NB4 (cell line): ENCODE results near the gene C10orf71.

ENCODE experiments used
- DNase-seq: peaks from one replicate; pipeline ENCODE4 v3.0.0; 2010; ENCODE audit warnings: low read depth
- H3K4me3 ChIP-seq: one replicate; pipeline ENCODE4 v1.5.1; 2011; ENCODE audit warnings: mild to moderate bottlenecking, low read depth, low read length, moderate library complexity
- MYC ChIP-seq: IDR thresholded peaks from 2 replicates; pipeline ENCODE4 v1.6.1; 2011; ENCODE audit warnings: low read depth, low read length
- POLR2A ChIP-seq: IDR thresholded peaks from 2 replicates; pipeline ENCODE4 v1.6.1; 2011; ENCODE audit warnings: mild to moderate bottlenecking; ENCODE audit not compliant: insufficient read length; ENCODE audit errors: extremely low read depth
- TF ChIP-seq, protein P1 (sequence below): IDR thresholded peaks from one replicate; pipeline ENCODE4 v1.5.1; 2012; ENCODE audit warnings: low read depth, low read length
- TF ChIP-seq, protein P2 (sequence below): IDR thresholded peaks from 2 replicates; pipeline ENCODE4 v1.6.1; 2011; ENCODE audit warnings: low read depth, low read length

C10orf71 gene

DNA sequence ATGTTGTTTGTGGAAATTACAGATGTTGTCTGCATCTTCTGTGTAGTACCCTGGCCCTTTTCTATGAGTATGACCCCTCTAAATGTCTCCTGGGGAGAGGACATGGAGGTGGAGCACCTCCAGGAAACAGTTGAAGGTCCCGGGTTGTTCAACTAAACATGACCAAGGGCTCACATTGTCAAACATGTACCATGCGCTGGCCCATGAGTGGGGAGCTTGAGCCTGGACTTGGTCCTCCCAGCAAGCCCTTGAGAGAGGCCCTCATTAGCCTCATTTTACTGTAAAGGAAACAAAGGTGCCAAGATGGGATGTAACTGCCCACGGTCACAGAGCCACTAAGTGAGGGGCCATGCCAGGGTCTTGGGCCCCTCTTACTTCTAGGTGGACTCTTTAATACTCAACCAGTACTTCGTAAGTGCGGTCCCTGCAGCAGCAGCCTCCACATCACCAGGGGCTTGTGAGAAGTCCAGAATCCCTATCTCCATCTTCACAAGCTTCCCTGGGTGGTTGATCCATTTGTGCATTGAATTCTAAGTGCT, 31.2 kb downstream of the C10orf71 start:
- no peak for DNase-seq
- H3K4me3 ChIP-seq, result no peak overlapping the region
- TF ChIP-seq, protein P1, sequence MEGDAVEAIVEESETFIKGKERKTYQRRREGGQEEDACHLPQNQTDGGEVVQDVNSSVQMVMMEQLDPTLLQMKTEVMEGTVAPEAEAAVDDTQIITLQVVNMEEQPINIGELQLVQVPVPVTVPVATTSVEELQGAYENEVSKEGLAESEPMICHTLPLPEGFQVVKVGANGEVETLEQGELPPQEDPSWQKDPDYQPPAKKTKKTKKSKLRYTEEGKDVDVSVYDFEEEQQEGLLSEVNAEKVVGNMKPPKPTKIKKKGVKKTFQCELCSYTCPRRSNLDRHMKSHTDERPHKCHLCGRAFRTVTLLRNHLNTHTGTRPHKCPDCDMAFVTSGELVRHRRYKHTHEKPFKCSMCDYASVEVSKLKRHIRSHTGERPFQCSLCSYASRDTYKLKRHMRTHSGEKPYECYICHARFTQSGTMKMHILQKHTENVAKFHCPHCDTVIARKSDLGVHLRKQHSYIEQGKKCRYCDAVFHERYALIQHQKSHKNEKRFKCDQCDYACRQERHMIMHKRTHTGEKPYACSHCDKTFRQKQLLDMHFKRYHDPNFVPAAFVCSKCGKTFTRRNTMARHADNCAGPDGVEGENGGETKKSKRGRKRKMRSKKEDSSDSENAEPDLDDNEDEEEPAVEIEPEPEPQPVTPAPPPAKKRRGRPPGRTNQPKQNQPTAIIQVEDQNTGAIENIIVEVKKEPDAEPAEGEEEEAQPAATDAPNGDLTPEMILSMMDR, result no peak

DNA sequence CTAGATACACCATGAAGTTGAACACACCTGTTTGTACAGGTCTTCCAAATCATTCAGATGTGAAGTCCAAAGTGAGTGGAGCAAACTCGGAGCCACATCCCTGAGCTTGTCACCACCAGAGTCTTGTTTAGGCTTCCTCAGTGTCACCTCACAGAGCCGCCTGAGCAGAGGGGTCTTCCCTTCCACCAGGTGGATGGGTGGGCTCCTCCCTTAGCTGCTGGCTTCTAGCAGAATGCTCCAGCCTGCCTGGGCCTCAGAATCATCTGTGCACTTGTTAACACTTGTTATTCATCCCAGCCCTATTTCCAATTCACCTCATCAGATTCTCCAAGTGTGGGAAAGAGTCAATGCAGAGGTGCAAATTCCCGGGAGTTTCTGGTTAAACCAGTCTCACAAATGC, 32.5 kb downstream of the C10orf71 start:
- TF ChIP-seq, protein P2, sequence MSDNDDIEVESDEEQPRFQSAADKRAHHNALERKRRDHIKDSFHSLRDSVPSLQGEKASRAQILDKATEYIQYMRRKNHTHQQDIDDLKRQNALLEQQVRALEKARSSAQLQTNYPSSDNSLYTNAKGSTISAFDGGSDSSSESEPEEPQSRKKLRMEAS, result no peak
- no peak for TF ChIP-seq MYC
- no peak for TF ChIP-seq POLR2A
- TF ChIP-seq, protein P1, result no peak
- no peak overlapping the region for H3K4me3 ChIP-seq
- no peak for DNase-seq

DNA sequence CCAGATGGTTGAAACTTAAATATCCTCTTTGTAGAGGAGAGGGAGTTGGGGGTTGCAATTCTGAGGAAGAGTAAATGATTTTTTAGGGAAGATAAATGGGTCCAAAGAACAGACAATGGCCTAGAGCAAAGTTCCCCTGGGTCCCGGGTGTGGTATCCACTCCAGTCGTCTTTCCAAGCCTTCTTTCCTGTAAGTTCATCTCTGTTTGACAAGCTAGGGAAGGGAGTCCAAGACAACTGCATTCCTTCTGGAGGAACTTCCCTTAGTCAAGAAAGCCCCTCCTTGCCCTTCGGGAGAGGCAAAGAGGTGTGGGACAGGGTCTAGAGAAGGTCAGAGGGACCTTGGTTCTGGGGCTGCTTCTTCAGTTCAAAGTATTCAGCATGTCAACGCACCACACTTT, 33.4 kb downstream of the C10orf71 start:
- no peak for DNase-seq
- no peak for TF ChIP-seq MYC

DNA sequence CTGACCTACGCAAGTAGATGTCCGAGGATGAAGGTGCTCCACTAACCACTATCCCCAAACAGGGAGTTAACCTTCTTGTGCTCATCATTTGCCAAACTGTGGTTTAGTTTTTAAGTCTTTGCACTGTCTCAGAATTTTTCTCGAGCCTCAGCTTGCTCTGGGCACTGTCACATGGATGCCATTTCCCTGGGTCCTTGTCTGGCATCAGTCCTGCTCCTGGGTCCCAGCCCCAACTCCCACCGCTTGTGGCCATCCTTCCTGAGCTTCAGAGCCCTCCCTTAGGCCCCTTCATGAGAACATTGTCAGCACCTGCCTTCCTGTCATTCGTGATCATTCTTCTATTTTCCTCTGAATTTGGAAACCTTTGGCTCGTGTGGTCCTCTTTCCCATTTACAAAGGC, 33.8 kb downstream of the C10orf71 start:
- H3K4me3 ChIP-seq, result no peak overlapping the region
- TF ChIP-seq POLR2A, result no peak
- TF ChIP-seq, protein P1, result no peak
- TF ChIP-seq, protein P2, result no peak
- no peak for TF ChIP-seq MYC
- DNase-seq, result no peak

More for the DNA sequence above, 33.4 kb downstream of the C10orf71 start:
- no peak overlapping the region for H3K4me3 ChIP-seq

DNA sequence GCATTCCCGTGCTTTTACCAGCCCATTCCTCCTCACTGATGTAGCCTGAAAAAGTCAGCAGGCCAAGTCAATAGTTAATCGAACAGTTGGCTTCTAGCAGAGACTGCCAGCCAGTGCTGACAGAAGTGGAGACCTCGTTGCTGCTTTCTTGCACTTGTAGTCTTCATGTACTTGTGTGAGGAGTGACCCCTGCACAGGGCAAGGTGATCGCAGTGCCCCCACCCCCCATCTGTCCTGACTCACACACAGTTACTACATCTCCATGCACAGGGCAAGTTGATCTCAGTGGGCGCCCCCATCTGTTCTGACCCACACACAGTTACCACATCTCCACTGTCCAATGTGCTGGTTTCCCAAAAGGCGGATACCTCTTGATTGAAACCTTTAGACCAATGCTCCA, 34.2 kb downstream of the C10orf71 start:
- no peak for DNase-seq
- no peak for TF ChIP-seq POLR2A
- TF ChIP-seq MYC, result no peak
- TF ChIP-seq, protein P1, result no peak
- TF ChIP-seq, protein P2, result no peak

DNA sequence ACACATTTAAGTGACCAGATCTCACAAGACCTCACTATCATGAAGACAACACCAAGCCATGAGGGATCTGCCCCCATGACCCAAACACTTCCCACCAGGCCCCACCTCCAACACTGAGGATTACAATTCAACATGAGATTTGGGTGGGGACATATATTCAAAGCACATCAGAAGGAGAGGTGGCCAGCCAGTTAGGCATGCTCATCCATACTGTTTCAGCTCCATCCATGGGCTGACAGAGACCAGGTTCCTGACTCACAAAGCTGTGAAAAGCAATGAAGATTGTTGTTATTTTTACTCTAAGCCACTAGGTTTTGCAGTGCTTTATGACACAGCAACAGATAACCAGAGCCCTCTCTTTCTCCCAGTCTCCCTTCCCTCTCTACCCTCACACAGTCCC, 36.0 kb downstream of the C10orf71 start:
- TF ChIP-seq POLR2A (no peak), MYC (no peak)
- TF ChIP-seq, protein P1, result no peak
- TF ChIP-seq, protein P2, result no peak
- no peak overlapping the region for H3K4me3 ChIP-seq
- no peak for DNase-seq

More for the DNA sequence above, 34.2 kb downstream of the C10orf71 start:
- H3K4me3 ChIP-seq, result no peak overlapping the region
